GM12892 (cell line): Measurements from ENCODE around the gene PARVB.

Experiments used
- POLR2A ChIP-seq: IDR thresholded peaks from 2 replicates; pipeline ENCODE4 v1.6.1; 2011; ENCODE audit warnings: low read depth, low read length, control low read depth
- POLR2AphosphoS5 ChIP-seq: IDR thresholded peaks from 2 replicates; pipeline ENCODE4 v1.6.1; 2011; ENCODE audit warnings: low read depth, low read length, control low read depth
- TAF1 ChIP-seq: IDR thresholded peaks from 2 replicates; pipeline ENCODE4 v1.6.1; 2011; ENCODE audit warnings: low read depth, mild to moderate bottlenecking, control low read depth, low read length, borderline replicate concordance

DNA sequence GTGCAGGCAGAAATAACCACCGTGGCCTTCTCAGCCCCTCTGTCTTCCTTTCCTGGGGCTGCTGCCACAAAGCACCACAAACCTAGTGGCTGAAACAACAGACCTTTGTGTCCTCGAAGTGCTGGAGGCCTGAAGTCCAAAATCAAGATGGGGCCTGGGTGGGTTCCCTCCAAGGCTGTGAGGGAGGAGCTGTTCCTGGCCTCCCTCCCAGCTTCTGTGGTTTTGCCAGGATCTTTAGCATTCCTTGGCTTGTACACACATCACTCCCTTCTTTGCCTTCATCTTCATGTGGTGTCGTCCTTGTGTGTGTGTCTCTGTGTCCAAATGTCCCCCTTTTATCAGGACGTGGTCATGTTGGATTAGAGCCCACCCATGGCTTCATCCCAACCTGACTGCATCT lies 127.6 kb downstream of the PARVB start:
- TF ChIP-seq POLR2A = no peak
- no peak for TF ChIP-seq POLR2AphosphoS5
- TF ChIP-seq TAF1 = no peak
